ENCODE data around the gene NIN. TPM values are rescaled to one million over a fixed set of nuclear protein-coding genes. Genes with fewer than 3 reads are reported as not detected.

The NIN gene
- total RNA-seq, 1 donor from 2014 or later, result 28.9 TPM

- Histone ChIP-seq H3K36me3 (ENCODE audit: control insufficient read depth, insufficient read depth, low read length) (no peaks in the 10 kb centered on the region), H3K27me3 (ENCODE audit: control insufficient read depth, insufficient read depth, low read length) (no peaks in the 10 kb centered on the region), H3K4me3 (ENCODE audit: low read depth, low read length) (peak overlapping the region; percentile 68)
- DNase-seq (ENCODE audit: low read depth), result no peak
- TF ChIP-seq CTCF (IDR thresholded peaks at IDR 0.05; ENCODE audit: insufficient read depth, low read length, poor library complexity, severe bottlenecking), result no peak
Observed at GRCh38 chr14:50830044-50830931, 674 bp downstream of the NIN start.

- TF ChIP-seq CTCF (IDR thresholded peaks at IDR 0.05; ENCODE audit: insufficient read depth, low read length, poor library complexity, severe bottlenecking), result no peak
- Histone ChIP-seq H3K36me3 (ENCODE audit: control insufficient read depth, insufficient read depth, low read length) (no peaks in the 10 kb centered on the region), H3K4me3 (ENCODE audit: low read depth, low read length) (peak overlapping the region; percentile 68), H3K27me3 (ENCODE audit: control insufficient read depth, insufficient read depth, low read length) (no peaks in the 10 kb centered on the region)
- DNase-seq (ENCODE audit: low read depth), result no peak
Observed at GRCh38 chr14:50829489-50830043, 1.4 kb downstream of the NIN start.

GRCh38 chr14:50828721-50829488 lies 2.1 kb downstream of the NIN start:
- TF ChIP-seq CTCF (IDR thresholded peaks at IDR 0.05; ENCODE audit: insufficient read depth, low read length, poor library complexity, severe bottlenecking), result no peak
- H3K4me3 ChIP-seq (ENCODE audit: low read depth, low read length), result no peak overlapping the region
- no peak for DNase-seq (ENCODE audit: low read depth)
- H3K36me3 ChIP-seq (ENCODE audit: control insufficient read depth, insufficient read depth, low read length), result no peaks in the 10 kb centered on the region
- H3K27me3 ChIP-seq (ENCODE audit: control insufficient read depth, insufficient read depth, low read length), result no peaks in the 10 kb centered on the region

GRCh38 chr14:50826681-50827080 lies 4.3 kb downstream of the NIN start:
- Histone ChIP-seq H3K27me3 (ENCODE audit: control insufficient read depth, insufficient read depth, low read length) (no peaks in the 10 kb centered on the region), H3K36me3 (ENCODE audit: control insufficient read depth, insufficient read depth, low read length) (no peaks in the 10 kb centered on the region), H3K4me3 (ENCODE audit: low read depth, low read length) (no peak overlapping the region)
- no peak for TF ChIP-seq CTCF (IDR thresholded peaks at IDR 0.05; ENCODE audit: insufficient read depth, low read length, poor library complexity, severe bottlenecking)
- DNase-seq (ENCODE audit: low read depth), result no peak

GRCh38 chr14:50825307-50825706 lies 5.7 kb downstream of the NIN start:
- H3K27me3 ChIP-seq (ENCODE audit: control insufficient read depth, insufficient read depth, low read length), result no peaks in the 10 kb centered on the region
- TF ChIP-seq CTCF (IDR thresholded peaks at IDR 0.05; ENCODE audit: insufficient read depth, low read length, poor library complexity, severe bottlenecking), result no peak
- no peak overlapping the region for H3K4me3 ChIP-seq (ENCODE audit: low read depth, low read length)
- no peak for DNase-seq (ENCODE audit: low read depth)
- H3K36me3 ChIP-seq (ENCODE audit: control insufficient read depth, insufficient read depth, low read length), result no peaks in the 10 kb centered on the region
